Liver (tissue), 9 donors: ENCODE data around the gene TAS1R2. TPM values are rescaled to one million over a fixed set of nuclear protein-coding genes. Genes with fewer than 3 reads are reported as not detected.

Source experiments
- DNase-seq: peaks from one replicate; pipeline ENCODE4 v3.0.0-alpha.2; 2017; ENCODE audit warnings: low spot score
- H3K27ac ChIP-seq, 2 donors: one replicate each; pipeline ENCODE4 v1.7.0; 2013; ENCODE audit warnings: inconsistent platforms in 2 of 2, low read length in 2 of 2, control low read depth in 1 of 2, low read depth in 1 of 2, mild to moderate bottlenecking in 1 of 2
- H3K27me3 ChIP-seq, 4 donors: one replicate each; pipeline versions ENCODE4 v1.6.1 to v1.7.0; 2013; ENCODE audit warnings: low read length in 3 of 4, inconsistent platforms in 1 of 4, mild to moderate bottlenecking in 1 of 4, moderate library complexity in 1 of 4; ENCODE audit not compliant: control insufficient read depth in 4 of 4, insufficient read depth in 4 of 4
- H3K36me3 ChIP-seq, 4 donors: one replicate each; pipeline versions ENCODE4 v1.6.1 to v1.7.0; 2013; ENCODE audit warnings: low read length in 3 of 4, mild to moderate bottlenecking in 3 of 4, low read depth in 1 of 4, moderate library complexity in 1 of 4; ENCODE audit not compliant: control insufficient read depth in 4 of 4, insufficient read depth in 3 of 4
- H3K4me1 ChIP-seq, 4 donors: one replicate each; pipeline versions ENCODE4 v1.6.1 to v1.7.0; 2013; ENCODE audit warnings: low read length in 3 of 4, mild to moderate bottlenecking in 3 of 4, moderate library complexity in 1 of 4; ENCODE audit not compliant: control insufficient read depth in 4 of 4, insufficient read depth in 4 of 4
- H3K4me3 ChIP-seq, 3 donors: one replicate each; pipeline versions ENCODE4 v1.6.1 to v1.7.0; 2013; ENCODE audit warnings: low read length in 3 of 3, control low read depth in 1 of 3, low read depth in 1 of 3, mild to moderate bottlenecking in 1 of 3
- H3K9ac ChIP-seq, 2 donors: one replicate each; pipeline ENCODE4 v1.7.0; 2013; ENCODE audit warnings: low read length in 2 of 2, mild to moderate bottlenecking in 2 of 2, moderate library complexity in 2 of 2, control low read depth in 1 of 2, low read depth in 1 of 2
- H3K9me3 ChIP-seq, 4 donors: one replicate each; pipeline versions ENCODE4 v1.6.1 to v1.7.0; 2013; ENCODE audit warnings: low read length in 3 of 4; ENCODE audit not compliant: control insufficient read depth in 4 of 4
- EGR1 ChIP-seq, 2 donors: IDR thresholded peaks; 2 replicates each; pipeline ENCODE4 v1.6.1; 2016 to 2018; ENCODE audit warnings: antibody characterized with exemption in 2 of 2, low read depth in 2 of 2
- FOXA2 ChIP-seq: IDR thresholded peaks from 2 replicates; pipeline ENCODE4 v1.6.1; 2016; ENCODE audit warnings: antibody characterized with exemption
- HNF4A ChIP-seq, 2 donors: conservative IDR thresholded peaks; 2 replicates each; pipeline ENCODE4 v1.6.1; 2016; ENCODE audit warnings: antibody characterized with exemption in 2 of 2, mild to moderate bottlenecking in 2 of 2
- JUND ChIP-seq, 2 donors: IDR thresholded peaks; 2 replicates each; pipeline ENCODE4 v1.6.1; 2016; ENCODE audit warnings: antibody characterized with exemption in 2 of 2
- NR2F2 ChIP-seq: IDR thresholded peaks from 2 replicates; pipeline ENCODE4 v1.6.1; 2016; ENCODE audit warnings: antibody characterized with exemption
- RAD21 ChIP-seq, 2 donors: IDR thresholded peaks; 2 replicates each; pipeline ENCODE4 v1.6.1; 2016; ENCODE audit warnings: antibody characterized with exemption in 2 of 2, mild to moderate bottlenecking in 2 of 2
- RXRA ChIP-seq, 2 donors: IDR thresholded peaks; 2 replicates each; pipeline ENCODE4 v1.6.1; 2017 to 2018; ENCODE audit warnings: antibody characterized with exemption in 2 of 2, mild to moderate bottlenecking in 1 of 2
- SP1 ChIP-seq: IDR thresholded peaks from 2 replicates; pipeline ENCODE4 v1.6.1; 2018; ENCODE audit warnings: antibody characterized with exemption, mild to moderate bottlenecking
- TAF1 ChIP-seq: conservative IDR thresholded peaks from 2 replicates; pipeline ENCODE4 v1.6.1; 2016; ENCODE audit warnings: antibody characterized with exemption, mild to moderate bottlenecking
- WGBS: extraction: QIAGEN DNeasy Blood & Tissue Kit; methylation state at CpG from one replicate; pipeline ENCODE4 v1.1.7; 2013; 5-methylcytosine and 5-hydroxymethylcytosine counted together
- polyA plus RNA-seq, 2 donors: library from polyadenylated mRNA; stranded (reverse) in 1 of 2; unstranded in 1 of 2; fragments of 200-250 nt in 1 of 2; fragments of >200 nt in 1 of 2; fragmentation: Nextera tagmentation in 1 of 2; extraction: Ambion mirVana in 1 of 2; gene quantifications; one replicate each; pipeline versions ENCODE4 v1.2.1 to v1.2.3, GENCODE V29; 2013 to 2015
- total RNA-seq, 2 donors: library from RNA; depleted of rRNA; stranded (reverse); fragments of >200 nt; gene quantifications; one replicate each; pipeline ENCODE4 v1.2.3, GENCODE V29; 2014
- TF ChIP-seq, protein P1 (sequence below): fragments of 150-350 bp; IDR thresholded peaks from 2 replicates; pipeline ENCODE4 v1.5.1; 2017; ENCODE audit warnings: improper control_type of control experiment, low read depth, low read length; ENCODE audit not compliant: missing input control
- TF ChIP-seq, protein P2 (sequence below): IDR thresholded peaks from 2 replicates; pipeline ENCODE4 v1.6.1; 2016; ENCODE audit warnings: antibody characterized with exemption
- TF ChIP-seq, protein P3 (sequence below): IDR thresholded peaks from 2 replicates; pipeline ENCODE4 v1.6.1; 2016; ENCODE audit warnings: antibody characterized with exemption, mild to moderate bottlenecking
- TF ChIP-seq, protein P4 (sequence below): IDR thresholded peaks from 2 replicates; pipeline ENCODE4 v1.6.1; 2016; ENCODE audit warnings: antibody characterized with exemption
- donor health status: healthy.
- donor health status: healthy.
- donor health status: healthy.
- donor health status: healthy.
- donor health status: healthy.

The TAS1R2 gene
- total and polyA plus RNA-seq, 4 donors = not detected

DNA sequence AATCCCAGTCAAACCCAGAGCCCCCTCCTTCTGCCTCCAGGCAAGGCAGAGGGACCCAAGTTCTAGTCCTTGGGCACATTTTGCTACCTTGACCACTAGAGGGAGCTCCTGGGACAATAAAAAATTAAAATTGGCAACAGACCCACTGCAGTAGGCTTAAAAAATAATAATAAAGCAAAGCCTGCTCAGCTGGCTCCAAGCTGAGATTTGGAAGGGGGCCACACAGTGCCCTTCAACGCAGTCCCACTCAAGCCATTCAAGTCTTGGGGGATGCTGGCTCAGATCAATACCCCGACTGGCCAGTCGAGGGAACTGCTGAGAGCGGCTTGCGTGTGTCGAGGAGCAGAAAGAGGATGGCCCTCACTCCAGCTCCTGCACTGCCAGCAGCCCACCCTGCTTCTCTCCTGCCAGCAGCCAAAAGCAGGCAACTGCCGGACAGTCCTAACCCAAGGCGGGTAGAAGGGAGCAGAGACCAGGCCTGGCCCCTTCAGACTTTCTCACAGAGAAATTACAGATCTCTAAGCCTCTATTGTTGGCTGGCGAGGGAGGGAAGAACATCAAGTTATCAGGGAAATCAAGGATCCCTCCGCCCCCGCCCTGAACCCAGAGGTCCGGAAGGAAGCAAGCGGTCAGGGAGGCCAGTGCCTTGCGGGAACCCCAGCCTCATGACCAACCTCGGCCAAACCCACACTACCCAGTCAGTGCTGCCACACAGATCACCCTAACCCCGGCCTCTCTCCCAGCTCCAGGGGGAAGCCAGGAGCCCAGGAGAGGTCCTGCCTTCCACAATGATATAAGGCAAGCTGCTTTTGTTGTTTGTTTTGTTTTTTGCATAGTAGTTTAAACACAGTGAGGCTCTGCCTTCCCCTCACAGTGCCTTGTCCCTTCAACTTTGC, 47.8 kb upstream of the TAS1R2 start:
- Histone ChIP-seq H3K27me3 (no peaks in the 10 kb centered on the region), H3K9ac (no peak overlapping the region), H3K4me1 (peaks cover 4 to 13% (median 11%) of the 10 kb centered on the region in 4 donors), H3K4me3 (no peak overlapping the region), H3K27ac (peak overlapping the region in 1 of 2 donors; percentile 29), H3K36me3 (peaks cover 0 to 34% (median 9%) of the 10 kb centered on the region in 4 donors), H3K9me3 (no peaks in the 10 kb centered on the region)
- no peak for TF ChIP-seq RXRA (IDR thresholded peaks at IDR 0.05)
- no peak for TF ChIP-seq JUND (IDR thresholded peaks at IDR 0.05)
- no peak for TF ChIP-seq SP1
- TF ChIP-seq RAD21 (IDR thresholded peaks at IDR 0.05) = peak; percentile 84
- peak in 1 of 2 donors; percentile 13 for TF ChIP-seq HNF4A (conservative IDR thresholded peaks at IDR 0.05)
- no peak for TF ChIP-seq NR2F2
- TF ChIP-seq, protein P1, sequence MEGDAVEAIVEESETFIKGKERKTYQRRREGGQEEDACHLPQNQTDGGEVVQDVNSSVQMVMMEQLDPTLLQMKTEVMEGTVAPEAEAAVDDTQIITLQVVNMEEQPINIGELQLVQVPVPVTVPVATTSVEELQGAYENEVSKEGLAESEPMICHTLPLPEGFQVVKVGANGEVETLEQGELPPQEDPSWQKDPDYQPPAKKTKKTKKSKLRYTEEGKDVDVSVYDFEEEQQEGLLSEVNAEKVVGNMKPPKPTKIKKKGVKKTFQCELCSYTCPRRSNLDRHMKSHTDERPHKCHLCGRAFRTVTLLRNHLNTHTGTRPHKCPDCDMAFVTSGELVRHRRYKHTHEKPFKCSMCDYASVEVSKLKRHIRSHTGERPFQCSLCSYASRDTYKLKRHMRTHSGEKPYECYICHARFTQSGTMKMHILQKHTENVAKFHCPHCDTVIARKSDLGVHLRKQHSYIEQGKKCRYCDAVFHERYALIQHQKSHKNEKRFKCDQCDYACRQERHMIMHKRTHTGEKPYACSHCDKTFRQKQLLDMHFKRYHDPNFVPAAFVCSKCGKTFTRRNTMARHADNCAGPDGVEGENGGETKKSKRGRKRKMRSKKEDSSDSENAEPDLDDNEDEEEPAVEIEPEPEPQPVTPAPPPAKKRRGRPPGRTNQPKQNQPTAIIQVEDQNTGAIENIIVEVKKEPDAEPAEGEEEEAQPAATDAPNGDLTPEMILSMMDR = peak; percentile 65
- 55% methylated on average over 16 of the region's 16 CpGs for WGBS
- peak; percentile 59 for DNase-seq

DNA sequence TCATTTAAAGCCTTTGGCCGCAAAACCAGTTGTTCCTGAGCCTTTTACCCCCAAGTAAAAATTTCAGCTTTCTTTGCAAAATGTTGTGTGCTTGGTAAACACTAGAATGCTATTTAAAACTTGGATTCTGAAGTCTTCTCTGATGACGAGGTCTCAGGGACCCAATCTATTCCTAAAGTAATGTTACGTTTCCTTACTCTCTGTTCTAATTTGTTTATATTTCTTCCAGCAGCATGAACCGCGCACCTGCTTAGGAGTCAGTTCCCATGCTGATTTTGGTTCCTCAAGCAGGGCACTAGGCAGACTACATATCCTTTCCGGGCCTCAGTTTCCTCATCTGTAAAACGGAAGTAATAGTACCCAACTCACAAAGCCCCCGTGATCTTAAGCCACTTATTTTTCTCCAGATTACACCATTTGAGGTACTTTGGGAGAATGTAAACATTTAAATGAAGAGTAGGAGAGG, 43.9 kb upstream of the TAS1R2 start:
- WGBS = 28% methylated on average over 8 of the region's 8 CpGs
- Histone ChIP-seq H3K27me3 (no peaks in the 10 kb centered on the region), H3K9ac (peak overlapping the region in 1 of 2 donors; percentile 11), H3K4me1 (peaks cover 8 to 42% (median 31%) of the 10 kb centered on the region in 4 donors), H3K9me3 (no peaks in the 10 kb centered on the region), H3K4me3 (peak overlapping the region; percentile 51 to 94 (median 54)), H3K27ac (peak overlapping the region; percentile 85 to 94), H3K36me3 (peaks cover 0 to 3% (median under 1%) of the 10 kb centered on the region in 4 donors)
- no peak for DNase-seq
- TF ChIP-seq HNF4A (conservative IDR thresholded peaks at IDR 0.05) (no peak), EGR1 (IDR thresholded peaks at IDR 0.05; ENCODE audit: low read depth in 2 of 2) (no peak), JUND (IDR thresholded peaks at IDR 0.05) (no peak), SP1 (no peak), FOXA2 (no peak), RAD21 (IDR thresholded peaks at IDR 0.05) (no peak), NR2F2 (no peak), TAF1 (no peak)
- TF ChIP-seq, protein P2, sequence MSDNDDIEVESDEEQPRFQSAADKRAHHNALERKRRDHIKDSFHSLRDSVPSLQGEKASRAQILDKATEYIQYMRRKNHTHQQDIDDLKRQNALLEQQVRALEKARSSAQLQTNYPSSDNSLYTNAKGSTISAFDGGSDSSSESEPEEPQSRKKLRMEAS = no peak
- TF ChIP-seq, protein P3, sequence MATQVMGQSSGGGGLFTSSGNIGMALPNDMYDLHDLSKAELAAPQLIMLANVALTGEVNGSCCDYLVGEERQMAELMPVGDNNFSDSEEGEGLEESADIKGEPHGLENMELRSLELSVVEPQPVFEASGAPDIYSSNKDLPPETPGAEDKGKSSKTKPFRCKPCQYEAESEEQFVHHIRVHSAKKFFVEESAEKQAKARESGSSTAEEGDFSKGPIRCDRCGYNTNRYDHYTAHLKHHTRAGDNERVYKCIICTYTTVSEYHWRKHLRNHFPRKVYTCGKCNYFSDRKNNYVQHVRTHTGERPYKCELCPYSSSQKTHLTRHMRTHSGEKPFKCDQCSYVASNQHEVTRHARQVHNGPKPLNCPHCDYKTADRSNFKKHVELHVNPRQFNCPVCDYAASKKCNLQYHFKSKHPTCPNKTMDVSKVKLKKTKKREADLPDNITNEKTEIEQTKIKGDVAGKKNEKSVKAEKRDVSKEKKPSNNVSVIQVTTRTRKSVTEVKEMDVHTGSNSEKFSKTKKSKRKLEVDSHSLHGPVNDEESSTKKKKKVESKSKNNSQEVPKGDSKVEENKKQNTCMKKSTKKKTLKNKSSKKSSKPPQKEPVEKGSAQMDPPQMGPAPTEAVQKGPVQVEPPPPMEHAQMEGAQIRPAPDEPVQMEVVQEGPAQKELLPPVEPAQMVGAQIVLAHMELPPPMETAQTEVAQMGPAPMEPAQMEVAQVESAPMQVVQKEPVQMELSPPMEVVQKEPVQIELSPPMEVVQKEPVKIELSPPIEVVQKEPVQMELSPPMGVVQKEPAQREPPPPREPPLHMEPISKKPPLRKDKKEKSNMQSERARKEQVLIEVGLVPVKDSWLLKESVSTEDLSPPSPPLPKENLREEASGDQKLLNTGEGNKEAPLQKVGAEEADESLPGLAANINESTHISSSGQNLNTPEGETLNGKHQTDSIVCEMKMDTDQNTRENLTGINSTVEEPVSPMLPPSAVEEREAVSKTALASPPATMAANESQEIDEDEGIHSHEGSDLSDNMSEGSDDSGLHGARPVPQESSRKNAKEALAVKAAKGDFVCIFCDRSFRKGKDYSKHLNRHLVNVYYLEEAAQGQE = no peak
- TF ChIP-seq, protein P1 = no peak
- TF ChIP-seq, protein P4, sequence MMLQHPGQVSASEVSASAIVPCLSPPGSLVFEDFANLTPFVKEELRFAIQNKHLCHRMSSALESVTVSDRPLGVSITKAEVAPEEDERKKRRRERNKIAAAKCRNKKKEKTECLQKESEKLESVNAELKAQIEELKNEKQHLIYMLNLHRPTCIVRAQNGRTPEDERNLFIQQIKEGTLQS = no peak
